Chondrocyte (in vitro differentiated cells): Measurements from ENCODE around the gene SLIT1. TPM values are rescaled to one million over a fixed set of nuclear protein-coding genes. Genes with fewer than 3 reads are reported as not detected.

Experiments used
- DNase-seq: peaks from one replicate; pipeline ENCODE4 v3.0.0; 2021; ENCODE audit warnings: mixed read lengths, low spot score
- H3K27ac Mint-ChIP-seq: one replicate; pipeline ENCODE4 v1.8.0; 2021; ENCODE audit warnings: mild to moderate bottlenecking, moderate library complexity, mixed read lengths; ENCODE audit not compliant: unreplicated experiment
- H3K27me3 Mint-ChIP-seq: 2 replicates; pipeline ENCODE4 v1.8.0; 2021; ENCODE audit warnings: low read depth, mixed read lengths
- H3K36me3 Mint-ChIP-seq: 2 replicates; pipeline ENCODE4 v1.8.0; 2021; ENCODE audit warnings: low read depth, mixed read lengths
- H3K4me1 Mint-ChIP-seq: 2 replicates; pipeline ENCODE4 v1.8.0; 2021; ENCODE audit warnings: low read depth, mild to moderate bottlenecking, mixed read lengths
- H3K4me3 Mint-ChIP-seq: one replicate; pipeline ENCODE4 v1.8.0; 2021; ENCODE audit warnings: mild to moderate bottlenecking, moderate library complexity, mixed read lengths; ENCODE audit not compliant: unreplicated experiment
- H3K9me3 Mint-ChIP-seq: 2 replicates; pipeline ENCODE4 v1.8.0; 2021; ENCODE audit warnings: low read depth, mixed read lengths
- total RNA-seq: library from RNA; stranded (reverse); gene quantifications from 3 replicates; pipeline ENCODE4 v1.2.1, GENCODE V29; 2021
- TF ChIP-seq, protein P1 (sequence below): fragments of 200-600 bp; sonication (generic); IDR thresholded peaks from 2 replicates; pipeline ENCODE4 v1.5.0; 2021; ENCODE audit warnings: antibody characterized with exemption, mild to moderate bottlenecking, moderate library complexity

The SLIT1 gene
- total RNA-seq, 1 donor from 2014 or later = not detected

DNA sequence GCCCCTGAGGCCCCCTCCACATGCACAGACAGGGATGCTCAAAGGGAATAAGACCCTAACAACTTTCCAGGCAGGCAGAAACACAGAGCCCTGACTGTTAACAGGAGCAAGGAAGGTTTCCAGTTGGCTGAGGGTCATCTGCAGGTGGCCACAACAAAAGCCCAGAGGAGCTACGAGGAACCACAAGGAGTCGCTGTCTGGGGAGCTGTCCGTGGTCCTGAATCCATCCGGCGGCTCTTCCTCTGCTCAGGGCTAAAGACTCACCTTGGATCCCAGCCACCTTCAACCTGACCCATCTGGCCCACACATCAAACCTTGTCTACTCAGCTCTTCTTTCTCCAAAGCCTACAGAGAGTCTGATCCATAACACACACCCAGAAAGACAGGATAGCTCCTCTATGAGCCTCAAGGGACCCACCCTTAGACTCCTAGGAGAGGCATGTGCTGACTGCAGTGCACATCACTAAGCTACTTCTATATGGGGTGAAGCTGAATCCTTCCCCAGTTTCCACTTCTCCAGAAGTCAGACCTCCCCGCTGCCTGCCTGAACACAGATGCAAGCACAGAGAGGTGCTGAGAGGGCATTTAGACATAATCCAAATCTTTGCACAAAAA lies 104.0 kb downstream of the SLIT1 start:
- TF ChIP-seq, protein P1, sequence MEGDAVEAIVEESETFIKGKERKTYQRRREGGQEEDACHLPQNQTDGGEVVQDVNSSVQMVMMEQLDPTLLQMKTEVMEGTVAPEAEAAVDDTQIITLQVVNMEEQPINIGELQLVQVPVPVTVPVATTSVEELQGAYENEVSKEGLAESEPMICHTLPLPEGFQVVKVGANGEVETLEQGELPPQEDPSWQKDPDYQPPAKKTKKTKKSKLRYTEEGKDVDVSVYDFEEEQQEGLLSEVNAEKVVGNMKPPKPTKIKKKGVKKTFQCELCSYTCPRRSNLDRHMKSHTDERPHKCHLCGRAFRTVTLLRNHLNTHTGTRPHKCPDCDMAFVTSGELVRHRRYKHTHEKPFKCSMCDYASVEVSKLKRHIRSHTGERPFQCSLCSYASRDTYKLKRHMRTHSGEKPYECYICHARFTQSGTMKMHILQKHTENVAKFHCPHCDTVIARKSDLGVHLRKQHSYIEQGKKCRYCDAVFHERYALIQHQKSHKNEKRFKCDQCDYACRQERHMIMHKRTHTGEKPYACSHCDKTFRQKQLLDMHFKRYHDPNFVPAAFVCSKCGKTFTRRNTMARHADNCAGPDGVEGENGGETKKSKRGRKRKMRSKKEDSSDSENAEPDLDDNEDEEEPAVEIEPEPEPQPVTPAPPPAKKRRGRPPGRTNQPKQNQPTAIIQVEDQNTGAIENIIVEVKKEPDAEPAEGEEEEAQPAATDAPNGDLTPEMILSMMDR = peak; percentile 86
- no peak for DNase-seq
- Mint-ChIP-seq H3K36me3 (no peaks in the 10 kb centered on the region), H3K27ac (no peak overlapping the region), H3K4me3 (no peak overlapping the region), H3K4me1 (no peaks in the 10 kb centered on the region), H3K9me3 (no peaks in the 10 kb centered on the region), H3K27me3 (peaks cover 52% of the 10 kb centered on the region)

DNA sequence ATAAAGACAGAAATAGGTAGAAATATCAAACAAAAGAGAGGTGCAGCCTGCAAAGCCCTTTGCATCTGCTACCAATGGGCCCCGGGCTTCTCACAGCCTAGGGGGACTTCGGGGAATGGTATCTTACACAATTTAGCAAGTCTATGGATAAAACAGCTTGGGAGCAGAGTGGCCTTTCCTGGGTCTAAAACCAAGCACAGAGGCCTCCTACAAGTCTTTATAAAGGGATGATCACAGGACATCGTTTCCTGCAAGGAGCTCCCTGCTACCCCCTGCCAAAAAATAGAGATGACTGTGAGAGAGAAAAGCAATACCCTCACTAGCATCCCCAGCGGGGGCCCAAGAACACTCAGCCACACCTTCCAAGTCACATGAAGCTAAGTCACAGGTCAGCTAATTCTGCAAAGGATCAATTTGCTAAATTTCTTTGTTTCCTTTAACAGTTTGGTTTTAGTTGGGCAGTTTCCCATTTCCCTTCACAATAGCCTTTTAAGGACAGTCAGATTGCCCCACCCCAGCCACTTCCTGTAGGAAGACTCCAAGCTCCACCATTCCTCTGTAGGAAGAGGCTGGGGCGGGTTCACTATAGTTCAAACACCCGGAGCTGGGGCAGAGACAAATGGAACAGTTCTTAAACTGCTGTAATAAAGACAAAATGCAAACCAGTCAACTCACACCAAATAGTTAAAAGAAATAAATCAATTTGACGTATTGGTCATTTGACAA lies 105.5 kb downstream of the SLIT1 start:
- no peak for DNase-seq
- TF ChIP-seq, protein P1 = no peak
- H3K27ac Mint-ChIP-seq = no peak overlapping the region
- H3K4me1 Mint-ChIP-seq = no peaks in the 10 kb centered on the region
- H3K4me3 Mint-ChIP-seq = no peak overlapping the region
- H3K27me3 Mint-ChIP-seq = peaks cover 54% of the 10 kb centered on the region
- no peaks in the 10 kb centered on the region for H3K9me3 Mint-ChIP-seq
- no peaks in the 10 kb centered on the region for H3K36me3 Mint-ChIP-seq

DNA sequence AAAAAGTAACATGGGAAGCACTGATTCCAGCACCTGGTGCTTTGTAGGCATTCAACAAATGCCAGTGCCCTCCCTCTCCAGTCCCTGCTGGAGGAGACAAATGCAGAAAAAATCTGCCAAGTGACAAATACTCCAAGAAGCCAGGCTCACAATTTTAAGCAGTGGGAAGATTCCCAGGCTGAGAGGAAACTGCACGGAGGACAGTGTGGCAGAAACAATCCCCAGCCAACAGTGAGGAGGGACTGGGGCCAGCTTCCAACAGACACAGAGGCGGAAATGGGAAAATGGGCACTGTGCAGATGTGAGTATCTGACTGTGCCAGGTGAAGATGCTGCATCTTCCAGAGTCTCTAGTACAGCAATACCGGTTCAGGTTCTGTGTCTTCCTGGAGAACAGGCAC lies 106.3 kb downstream of the SLIT1 start:
- DNase-seq = no peak
- peaks cover 50% of the 10 kb centered on the region for H3K27me3 Mint-ChIP-seq

DNA sequence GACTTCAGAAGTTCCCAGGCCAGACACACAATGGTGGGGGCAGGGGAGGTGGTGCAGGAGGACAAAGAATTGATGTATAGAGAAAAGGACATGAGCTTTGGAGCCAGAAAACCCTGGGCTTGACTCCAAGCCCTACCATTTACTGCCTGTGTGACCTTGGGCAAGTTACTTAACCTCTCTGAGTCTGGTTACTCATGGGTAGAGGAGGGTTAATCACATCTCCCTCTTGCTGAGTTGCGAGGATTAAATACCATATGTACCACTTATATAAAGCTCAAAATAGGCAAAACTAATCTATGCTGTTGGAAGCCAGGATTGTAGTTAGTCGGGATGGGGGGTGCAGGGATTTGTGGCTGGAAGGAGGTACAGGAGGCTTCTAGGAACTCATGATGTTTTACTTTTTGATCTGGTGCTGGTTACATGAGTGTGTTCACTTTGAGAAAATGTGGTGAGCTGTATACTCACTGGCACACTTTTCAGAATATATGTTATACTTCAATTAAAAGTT lies 106.8 kb downstream of the SLIT1 start:
- Mint-ChIP-seq H3K36me3 (no peaks in the 10 kb centered on the region), H3K4me1 (no peaks in the 10 kb centered on the region), H3K27me3 (peaks cover 54% of the 10 kb centered on the region), H3K4me3 (no peak overlapping the region), H3K9me3 (no peaks in the 10 kb centered on the region), H3K27ac (no peak overlapping the region)
- TF ChIP-seq, protein P1 = no peak
- DNase-seq = no peak

More for the DNA sequence above, 106.3 kb downstream of the SLIT1 start:
- Mint-ChIP-seq H3K9me3 (no peaks in the 10 kb centered on the region), H3K4me1 (no peaks in the 10 kb centered on the region), H3K27ac (no peak overlapping the region), H3K36me3 (no peaks in the 10 kb centered on the region), H3K4me3 (no peak overlapping the region)
- TF ChIP-seq, protein P1 = no peak

DNA sequence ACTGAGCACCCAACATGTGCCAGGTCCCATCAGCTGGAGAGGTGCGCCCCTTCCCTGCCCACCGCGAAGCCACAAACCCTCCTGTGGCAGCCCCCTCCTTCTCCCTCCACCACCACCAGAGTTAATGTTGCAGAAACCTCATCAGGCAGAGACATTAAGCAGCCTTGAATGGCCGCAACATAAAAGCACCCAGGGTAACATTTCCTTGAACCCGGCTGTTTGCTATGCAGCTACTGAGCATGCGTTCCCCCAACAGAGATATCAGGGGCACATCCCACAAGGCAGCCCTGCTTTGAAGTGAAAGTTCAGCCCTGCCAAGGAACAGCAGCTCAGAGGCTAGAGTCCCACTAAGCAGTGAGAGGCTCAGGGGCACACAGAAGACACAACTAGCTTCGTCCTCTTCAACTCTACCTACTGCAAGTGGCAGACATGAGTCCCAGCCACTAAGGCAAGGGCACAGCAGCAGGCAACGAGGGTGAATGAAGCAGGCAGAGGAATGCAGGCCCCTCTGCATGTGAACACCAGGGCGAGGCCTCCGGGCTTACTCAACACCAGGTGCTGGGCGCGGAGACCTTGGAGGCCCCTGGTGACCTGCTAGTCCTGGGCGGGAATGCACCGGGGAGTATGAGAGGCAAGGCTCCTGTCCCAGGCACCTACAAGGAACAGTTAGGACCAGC lies 107.4 kb downstream of the SLIT1 start:
- Mint-ChIP-seq H3K4me3 (no peak overlapping the region), H3K27ac (no peak overlapping the region), H3K9me3 (no peaks in the 10 kb centered on the region), H3K27me3 (peaks cover 53% of the 10 kb centered on the region), H3K4me1 (no peaks in the 10 kb centered on the region), H3K36me3 (no peaks in the 10 kb centered on the region)
- DNase-seq = no peak
- TF ChIP-seq, protein P1 = no peak
